WERI-Rb-1 (cell line): ENCODE results near the gene ZNF408.
"Not testable (repeated sequence)": the region's sequence is repeated elsewhere in the genome, so short reads cannot be mapped to it uniquely, and the experiment has no call there.

Experiments used
- DNase-seq: peaks from one replicate; pipeline ENCODE4 v3.0.0-alpha.2; 2020
- H3K27ac ChIP-seq: fragments of 250-450 bp; sonication (Bioruptor Pico); 2 replicates; pipeline ENCODE4 v1.5.1; 2020; ENCODE audit warnings: mild to moderate bottlenecking, moderate library complexity
- H3K27me3 ChIP-seq: fragments of 250-450 bp; sonication (Bioruptor Pico); 2 replicates; pipeline ENCODE4 v1.5.1; 2021; ENCODE audit warnings: mild to moderate bottlenecking, low read depth, moderate library complexity; ENCODE audit not compliant: insufficient read depth, severe bottlenecking
- H3K36me3 ChIP-seq: fragments of 250-450 bp; sonication (Bioruptor Pico); 2 replicates; pipeline ENCODE4 v1.5.1; 2020; ENCODE audit warnings: mild to moderate bottlenecking, moderate library complexity
- H3K4me3 ChIP-seq: 2 replicates; pipeline ENCODE4 v1.5.1; 2011; ENCODE audit warnings: low read depth, mild to moderate bottlenecking, control low read depth, low read length
- H3K9me3 ChIP-seq: fragments of 250-450 bp; sonication (Bioruptor Pico); 2 replicates; pipeline ENCODE4 v1.5.1; 2021; ENCODE audit warnings: mild to moderate bottlenecking, moderate library complexity; ENCODE audit not compliant: severe bottlenecking
- CTCF ChIP-seq: IDR thresholded peaks from 2 replicates; pipeline ENCODE4 v1.5.1; 2011; ENCODE audit warnings: low read depth, mild to moderate bottlenecking, control low read depth, inconsistent platforms, low read length

ZNF408 gene

GRCh38 chr11:46705070-46705688, 4.3 kb downstream of the ZNF408 start:
- peaks cover 42% of the 10 kb centered on the region for H3K36me3 ChIP-seq
- no peak overlapping the region for H3K27ac ChIP-seq
- no peak for TF ChIP-seq CTCF

GRCh38 chr11:46706886-46707285, 6.1 kb downstream of the ZNF408 start:
- no peak for DNase-seq
- Histone ChIP-seq H3K27me3 (no peaks in the 10 kb centered on the region), H3K36me3 (peaks cover 40% of the 10 kb centered on the region), H3K4me3 (no peak overlapping the region), H3K27ac (no peak overlapping the region), H3K9me3 (no peaks in the 10 kb centered on the region)
- no peak for TF ChIP-seq CTCF

More at GRCh38 chr11:46705070-46705688, 4.3 kb downstream of the ZNF408 start:
- no peaks in the 10 kb centered on the region for H3K27me3 ChIP-seq
- H3K9me3 ChIP-seq: no peaks in the 10 kb centered on the region
- DNase-seq: no peak
- no peak overlapping the region for H3K4me3 ChIP-seq

- not testable (repeated sequence) for DNase-seq, H3K9me3 ChIP-seq, H3K27me3 ChIP-seq, H3K4me3 ChIP-seq, H3K27ac ChIP-seq
- peaks cover 18% of the 10 kb centered on the region for H3K36me3 ChIP-seq
These were observed 8.5 kb downstream of the ZNF408 start for GRCh38 chr11:46709351-46709750.

- H3K36me3 ChIP-seq: peaks cover 3% of the 10 kb centered on the region
- DNase-seq: no peak
- no peak overlapping the region for H3K4me3 ChIP-seq
- no peak overlapping the region for H3K27ac ChIP-seq
- TF ChIP-seq CTCF: no peak
- H3K9me3 ChIP-seq: no peaks in the 10 kb centered on the region
- no peaks in the 10 kb centered on the region for H3K27me3 ChIP-seq
These were observed 10.0 kb downstream of the ZNF408 start for GRCh38 chr11:46710821-46711269.

GRCh38 chr11:46711303-46711702, 10.5 kb downstream of the ZNF408 start:
- Histone ChIP-seq H3K27ac (no peak overlapping the region), H3K9me3 (no peaks in the 10 kb centered on the region), H3K4me3 (no peak overlapping the region), H3K36me3 (no peaks in the 10 kb centered on the region; the same call in 1 of the 2 replicates), H3K27me3 (no peaks in the 10 kb centered on the region)
- TF ChIP-seq CTCF: no peak
- DNase-seq: no peak

GRCh38 chr11:46712874-46713576, 12.2 kb downstream of the ZNF408 start:
- Histone ChIP-seq H3K4me3 (no peak overlapping the region), H3K27me3 (no peaks in the 10 kb centered on the region), H3K36me3 (no peaks in the 10 kb centered on the region), H3K9me3 (no peaks in the 10 kb centered on the region), H3K27ac (no peak overlapping the region)
- no peak for DNase-seq
- no peak for TF ChIP-seq CTCF

GRCh38 chr11:46717825-46718154, 17.0 kb downstream of the ZNF408 start:
- not testable (repeated sequence) for DNase-seq, H3K27me3 ChIP-seq, H3K36me3 ChIP-seq, H3K9me3 ChIP-seq, H3K27ac ChIP-seq, H3K4me3 ChIP-seq
